ENCODE results near the gene CDK12.

DNA sequence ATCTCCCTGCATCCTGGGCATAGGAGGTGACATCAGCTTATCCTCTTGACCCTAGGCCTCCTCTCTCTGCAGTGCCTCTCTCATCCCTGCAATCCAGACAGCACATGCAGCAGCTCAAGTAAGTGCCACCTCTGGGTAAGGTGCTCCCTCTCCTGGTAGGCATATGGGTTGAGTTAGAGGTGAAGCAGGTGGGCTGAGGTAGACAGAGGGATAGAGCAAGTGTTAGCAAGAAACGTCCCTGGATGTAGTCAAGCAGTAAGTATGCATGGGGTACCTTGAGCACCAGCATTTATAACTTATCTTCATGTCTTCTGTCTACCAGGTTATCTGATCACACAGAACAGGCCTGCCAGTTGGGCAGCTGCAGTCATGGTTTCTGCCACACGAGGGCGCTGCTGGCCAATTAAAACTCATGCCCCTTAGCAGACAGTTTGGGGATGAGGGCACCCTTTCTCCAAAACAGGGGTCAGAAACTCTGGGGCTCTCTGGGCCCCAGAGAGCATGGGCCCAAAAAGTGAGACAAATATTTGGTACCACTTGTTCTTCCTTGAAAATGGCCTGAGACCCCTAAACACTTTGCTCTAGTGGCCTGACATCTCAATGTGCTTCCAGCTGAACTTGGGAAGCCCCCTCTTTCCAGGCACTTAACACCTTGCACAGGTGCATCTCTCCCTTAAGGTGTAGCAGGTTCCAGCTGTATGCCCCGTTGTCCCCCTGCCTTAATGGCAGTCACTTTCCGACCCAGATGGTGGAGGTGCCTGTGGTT, 86.6 kb downstream of the CDK12 start:
- TF ChIP-seq, protein P1, sequence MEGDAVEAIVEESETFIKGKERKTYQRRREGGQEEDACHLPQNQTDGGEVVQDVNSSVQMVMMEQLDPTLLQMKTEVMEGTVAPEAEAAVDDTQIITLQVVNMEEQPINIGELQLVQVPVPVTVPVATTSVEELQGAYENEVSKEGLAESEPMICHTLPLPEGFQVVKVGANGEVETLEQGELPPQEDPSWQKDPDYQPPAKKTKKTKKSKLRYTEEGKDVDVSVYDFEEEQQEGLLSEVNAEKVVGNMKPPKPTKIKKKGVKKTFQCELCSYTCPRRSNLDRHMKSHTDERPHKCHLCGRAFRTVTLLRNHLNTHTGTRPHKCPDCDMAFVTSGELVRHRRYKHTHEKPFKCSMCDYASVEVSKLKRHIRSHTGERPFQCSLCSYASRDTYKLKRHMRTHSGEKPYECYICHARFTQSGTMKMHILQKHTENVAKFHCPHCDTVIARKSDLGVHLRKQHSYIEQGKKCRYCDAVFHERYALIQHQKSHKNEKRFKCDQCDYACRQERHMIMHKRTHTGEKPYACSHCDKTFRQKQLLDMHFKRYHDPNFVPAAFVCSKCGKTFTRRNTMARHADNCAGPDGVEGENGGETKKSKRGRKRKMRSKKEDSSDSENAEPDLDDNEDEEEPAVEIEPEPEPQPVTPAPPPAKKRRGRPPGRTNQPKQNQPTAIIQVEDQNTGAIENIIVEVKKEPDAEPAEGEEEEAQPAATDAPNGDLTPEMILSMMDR (IDR thresholded peaks at IDR 0.05): peak; percentile 73 to 94 (median 82)
- TF ChIP-seq POLR2A (IDR thresholded peaks at IDR 0.05): no peak

All from body of pancreas (tissue), 4 donors.